GM12864 (cell line): ENCODE results near the gene CLMN.

Source experiments
- DNase-seq: peaks from one replicate; pipeline ENCODE4 v3.0.0-alpha.2; 2011; ENCODE audit warnings: low read depth
- H3K4me3 ChIP-seq: 2 replicates; pipeline ENCODE4 v1.5.1; 2011; ENCODE audit warnings: mild to moderate bottlenecking, low read depth, low read length, control low read depth
- CTCF ChIP-seq: IDR thresholded peaks from 2 replicates; pipeline ENCODE4 v1.5.1; 2011; ENCODE audit warnings: low read depth, mild to moderate bottlenecking, moderate library complexity, low read length, control low read depth, inconsistent platforms; ENCODE audit errors: missing control alignments

CLMN gene

GRCh38 chr14:95305940-95306339, 13.8 kb downstream of the CLMN start:
- no peak for TF ChIP-seq CTCF
- DNase-seq: no peak
- H3K4me3 ChIP-seq: no peak overlapping the region

GRCh38 chr14:95305145-95305544, 14.6 kb downstream of the CLMN start:
- H3K4me3 ChIP-seq: no peak overlapping the region
- no peak for DNase-seq
- no peak for TF ChIP-seq CTCF

GRCh38 chr14:95304342-95304741, 15.4 kb downstream of the CLMN start:
- DNase-seq: no peak
- no peak overlapping the region for H3K4me3 ChIP-seq
- TF ChIP-seq CTCF: no peak

GRCh38 chr14:95303552-95303951, 16.2 kb downstream of the CLMN start:
- no peak for DNase-seq
- H3K4me3 ChIP-seq: no peak overlapping the region
- no peak for TF ChIP-seq CTCF

- H3K4me3 ChIP-seq: no peak overlapping the region
- no peak for TF ChIP-seq CTCF
- DNase-seq: no peak
Observed at GRCh38 chr14:95302667-95303506, 16.8 kb downstream of the CLMN start.

- no peak for TF ChIP-seq CTCF
- DNase-seq: no peak
- no peak overlapping the region for H3K4me3 ChIP-seq
Observed at GRCh38 chr14:95301527-95302187, 18.1 kb downstream of the CLMN start.
